ENCODE measurements around the gene SELENON.

DNA sequence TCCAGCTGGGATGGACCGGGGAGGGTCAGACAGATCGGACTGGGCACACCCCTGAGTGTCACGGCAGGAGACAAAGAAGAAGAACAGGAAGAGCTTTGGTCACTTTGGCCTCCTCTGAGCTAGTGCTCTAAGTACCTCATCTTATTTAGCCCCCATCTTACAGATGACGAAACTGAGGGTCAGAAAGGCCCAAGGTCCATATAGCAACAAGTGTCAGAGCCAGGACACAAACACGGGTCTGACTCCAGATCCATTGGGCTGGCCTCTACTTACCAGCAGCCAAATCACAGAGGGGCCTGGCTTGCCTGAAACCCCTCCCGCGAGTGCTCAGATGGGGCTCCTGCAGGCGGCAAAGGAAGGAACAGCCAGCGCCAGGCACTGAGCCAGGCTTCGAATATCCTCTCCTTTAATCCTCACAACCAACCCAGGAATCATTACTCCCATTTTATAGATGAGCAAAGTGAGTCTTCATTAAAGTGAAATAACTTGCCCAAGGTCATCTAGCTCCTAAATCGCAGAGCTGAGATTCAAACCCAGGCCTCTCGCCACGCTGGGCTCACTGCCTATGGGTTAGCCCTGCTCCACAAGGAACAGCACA is 25.7 kb upstream of the SELENON start:
- TF ChIP-seq, protein P1, sequence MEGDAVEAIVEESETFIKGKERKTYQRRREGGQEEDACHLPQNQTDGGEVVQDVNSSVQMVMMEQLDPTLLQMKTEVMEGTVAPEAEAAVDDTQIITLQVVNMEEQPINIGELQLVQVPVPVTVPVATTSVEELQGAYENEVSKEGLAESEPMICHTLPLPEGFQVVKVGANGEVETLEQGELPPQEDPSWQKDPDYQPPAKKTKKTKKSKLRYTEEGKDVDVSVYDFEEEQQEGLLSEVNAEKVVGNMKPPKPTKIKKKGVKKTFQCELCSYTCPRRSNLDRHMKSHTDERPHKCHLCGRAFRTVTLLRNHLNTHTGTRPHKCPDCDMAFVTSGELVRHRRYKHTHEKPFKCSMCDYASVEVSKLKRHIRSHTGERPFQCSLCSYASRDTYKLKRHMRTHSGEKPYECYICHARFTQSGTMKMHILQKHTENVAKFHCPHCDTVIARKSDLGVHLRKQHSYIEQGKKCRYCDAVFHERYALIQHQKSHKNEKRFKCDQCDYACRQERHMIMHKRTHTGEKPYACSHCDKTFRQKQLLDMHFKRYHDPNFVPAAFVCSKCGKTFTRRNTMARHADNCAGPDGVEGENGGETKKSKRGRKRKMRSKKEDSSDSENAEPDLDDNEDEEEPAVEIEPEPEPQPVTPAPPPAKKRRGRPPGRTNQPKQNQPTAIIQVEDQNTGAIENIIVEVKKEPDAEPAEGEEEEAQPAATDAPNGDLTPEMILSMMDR (IDR thresholded peaks at IDR 0.05), result no peak
- TF ChIP-seq POLR2AphosphoS5 (IDR thresholded peaks at IDR 0.05) (no peak), EP300 (IDR thresholded peaks at IDR 0.05) (no peak)

Data from suprapubic skin (tissue), 4 donors.